Measurements from ENCODE around the gene SLC7A6.

- TF ChIP-seq CTCF (IDR thresholded peaks at IDR 0.05; ENCODE audit: borderline replicate concordance, extremely low read depth, low read length, poor library complexity, severe bottlenecking) (no peak), EZH2 (IDR thresholded peaks at IDR 0.05; ENCODE audit: borderline replicate concordance, low read depth, low read length, severe bottlenecking) (no peak)
Observed at GRCh38 chr16:68233085-68233834, 31.1 kb upstream of the SLC7A6 start.

Measured in DND-41 (cell line).